Measurements from ENCODE around the gene CDIPT. TPM values are rescaled to one million over a fixed set of nuclear protein-coding genes. Genes with fewer than 3 reads are reported as not detected.

The CDIPT gene
- total RNA-seq, 2 donors from 2014 or later, result 76.5 to 79.9 TPM

GRCh38 chr16:29909391-29909790, 46.4 kb upstream of the CDIPT start:
- H3K9me3 ChIP-seq, result no peaks in the 10 kb centered on the region
- 75 to 91% methylated on average over 2 of the region's 2 CpGs for WGBS, 2 donors
- DNase-seq, result no peak

GRCh38 chr16:29908719-29909220, 45.7 kb upstream of the CDIPT start:
- H3K27me3 ChIP-seq, result no peaks in the 10 kb centered on the region
- WGBS, 2 donors, result 76 to 92% methylated on average over 2 of the region's 2 CpGs
- H3K36me3 ChIP-seq (replicated peaks in 1 of 2; ENCODE audit: insufficient read depth in 1 of 2, low read depth in 2 of 2), result no peaks in the 10 kb centered on the region
- DNase-seq (no peak), ATAC-seq (no peak)
- no peak overlapping the region for H3K4me3 ChIP-seq
- no peak overlapping the region for H3K27ac ChIP-seq
- H3K9me3 ChIP-seq, result no peaks in the 10 kb centered on the region
- H3K4me1 ChIP-seq, result no peaks in the 10 kb centered on the region
- intact Hi-C loops (cut with DNase I), result loop anchor here (10.0 kb wide), 1 partner anchor 96 kb away; no protein-coding TSS in a partner anchor
- TF ChIP-seq POLR2A (IDR thresholded peaks at IDR 0.05) (no peak), CTCF (IDR thresholded peaks at IDR 0.05) (no peak)

More at GRCh38 chr16:29909391-29909790, 46.4 kb upstream of the CDIPT start:
- H3K27ac ChIP-seq, result no peak overlapping the region
- TF ChIP-seq CTCF (IDR thresholded peaks at IDR 0.05) (no peak), POLR2A (IDR thresholded peaks at IDR 0.05) (no peak)
- no peaks in the 10 kb centered on the region for H3K27me3 ChIP-seq
- intact Hi-C loops (cut with DNase I), result loop anchor here (10.0 kb wide), 1 partner anchor 95 kb away; no protein-coding TSS in a partner anchor
- H3K4me3 ChIP-seq, result no peak overlapping the region
- no peak for ATAC-seq
- H3K36me3 ChIP-seq (replicated peaks in 1 of 2; ENCODE audit: insufficient read depth in 1 of 2, low read depth in 2 of 2), result no peaks in the 10 kb centered on the region
- H3K4me1 ChIP-seq, result no peaks in the 10 kb centered on the region

GRCh38 chr16:29907973-29908372, 44.9 kb upstream of the CDIPT start:
- WGBS, 2 donors, result 62 to 68% methylated on average over 2 of the region's 2 CpGs
- DNase-seq, result no peak
- Histone ChIP-seq H3K9me3 (no peaks in the 10 kb centered on the region), H3K27me3 (no peaks in the 10 kb centered on the region), H3K4me1 (no peaks in the 10 kb centered on the region), H3K27ac (no peak overlapping the region), H3K4me3 (no peak overlapping the region), H3K36me3 (replicated peaks in 1 of 2; ENCODE audit: insufficient read depth in 1 of 2, low read depth in 2 of 2) (no peaks in the 10 kb centered on the region)
- intact Hi-C loops (cut with DNase I), result loop anchor here (10.0 kb wide), 1 partner anchor 97 kb away; no protein-coding TSS in a partner anchor
- ATAC-seq, result no peak
- no peak for TF ChIP-seq CTCF (IDR thresholded peaks at IDR 0.05)
- TF ChIP-seq POLR2A (IDR thresholded peaks at IDR 0.05), result no peak

GRCh38 chr16:29906520-29907244, 43.7 kb upstream of the CDIPT start:
- TF ChIP-seq POLR2A (IDR thresholded peaks at IDR 0.05), result no peak
- no peak for TF ChIP-seq CTCF (IDR thresholded peaks at IDR 0.05)
- no peak overlapping the region for H3K4me3 ChIP-seq
- H3K27me3 ChIP-seq, result no peaks in the 10 kb centered on the region
- H3K27ac ChIP-seq, result no peak overlapping the region
- ATAC-seq (no peak), DNase-seq (no peak)
- H3K4me1 ChIP-seq, result no peaks in the 10 kb centered on the region
- 75 to 83% methylated on average over 19 to 23 of the region's 23 CpGs for WGBS, 2 donors
- no peaks in the 10 kb centered on the region for H3K9me3 ChIP-seq
- intact Hi-C loops (cut with DNase I), result loop anchor here (10.0 kb wide), 1 partner anchor 98 kb away; no protein-coding TSS in a partner anchor
- no peaks in the 10 kb centered on the region for H3K36me3 ChIP-seq (replicated peaks in 1 of 2; ENCODE audit: insufficient read depth in 1 of 2, low read depth in 2 of 2)
